Nephron progenitor cell (in vitro differentiated cells): Measurements from ENCODE around the gene SFTPB.
"Not testable (repeated sequence)": the region's sequence is repeated elsewhere in the genome, so short reads cannot be mapped to it uniquely, and the experiment has no call there.

ENCODE experiments used
- DNase-seq: peaks from one replicate; pipeline ENCODE4 v3.0.0; 2021
- H3K27ac Mint-ChIP-seq: 2 replicates; pipeline ENCODE4 v1.8.0; 2021; ENCODE audit warnings: mild to moderate bottlenecking, moderate library complexity, mixed read lengths
- H3K27me3 Mint-ChIP-seq: 2 replicates; pipeline ENCODE4 v1.8.0; 2021; ENCODE audit warnings: mild to moderate bottlenecking, low read depth, mixed read lengths; ENCODE audit not compliant: poor library complexity
- H3K36me3 Mint-ChIP-seq: 2 replicates; pipeline ENCODE4 v1.8.0; 2021; ENCODE audit warnings: low read depth, mixed read lengths
- H3K4me1 Mint-ChIP-seq: 2 replicates; pipeline ENCODE4 v1.8.0; 2021; ENCODE audit warnings: mixed read lengths
- H3K4me3 Mint-ChIP-seq: 2 replicates; pipeline ENCODE4 v1.8.0; 2021; ENCODE audit warnings: mild to moderate bottlenecking, moderate library complexity, mixed read lengths
- H3K9me3 Mint-ChIP-seq: 2 replicates; pipeline ENCODE4 v1.8.0; 2021; ENCODE audit warnings: mild to moderate bottlenecking, moderate library complexity, mixed read lengths
- CTCF ChIP-seq: fragments of 200-600 bp; sonication (generic); IDR thresholded peaks from 2 replicates; pipeline ENCODE4 v1.5.0; 2021; ENCODE audit warnings: antibody characterized with exemption

Gene SFTPB

GRCh38 chr2:85631316-85631715 is 36.7 kb downstream of the SFTPB start:
- H3K27ac Mint-ChIP-seq: no peak overlapping the region
- H3K4me3 Mint-ChIP-seq: no peak overlapping the region
- peaks cover 75% of the 10 kb centered on the region for H3K36me3 Mint-ChIP-seq
- H3K4me1 Mint-ChIP-seq: no peaks in the 10 kb centered on the region
- H3K27me3 Mint-ChIP-seq: no peaks in the 10 kb centered on the region
- DNase-seq: no peak
- TF ChIP-seq CTCF: no peak
- no peaks in the 10 kb centered on the region for H3K9me3 Mint-ChIP-seq

- Mint-ChIP-seq H3K4me3 (no peak overlapping the region), H3K27ac (no peak overlapping the region), H3K36me3 (peaks cover 79% of the 10 kb centered on the region), H3K9me3 (no peaks in the 10 kb centered on the region), H3K4me1 (no peaks in the 10 kb centered on the region), H3K27me3 (no peaks in the 10 kb centered on the region)
- TF ChIP-seq CTCF: no peak
- DNase-seq: no peak
Measured at GRCh38 chr2:85628658-85629057, 39.3 kb downstream of the SFTPB start.

- no peak for TF ChIP-seq CTCF
- H3K4me3 Mint-ChIP-seq: no peak overlapping the region
Measured at GRCh38 chr2:85623991-85624390, 44.0 kb downstream of the SFTPB start.

GRCh38 chr2:85621338-85621737 is 46.7 kb downstream of the SFTPB start:
- Mint-ChIP-seq H3K4me3 (no peak overlapping the region), H3K27me3 (no peaks in the 10 kb centered on the region), H3K36me3 (peaks cover 47% of the 10 kb centered on the region), H3K4me1 (peaks cover 8% of the 10 kb centered on the region), H3K9me3 (no peaks in the 10 kb centered on the region), H3K27ac (no peak overlapping the region)
- no peak for TF ChIP-seq CTCF
- no peak for DNase-seq

More at GRCh38 chr2:85623991-85624390, 44.0 kb downstream of the SFTPB start:
- no peaks in the 10 kb centered on the region for H3K9me3 Mint-ChIP-seq
- no peaks in the 10 kb centered on the region for H3K4me1 Mint-ChIP-seq
- peaks cover 61% of the 10 kb centered on the region for H3K36me3 Mint-ChIP-seq
- H3K27ac Mint-ChIP-seq: no peak overlapping the region
- H3K27me3 Mint-ChIP-seq: no peaks in the 10 kb centered on the region
- DNase-seq: no peak

- Mint-ChIP-seq H3K27ac (no peak overlapping the region), H3K4me1 (peaks cover 8% of the 10 kb centered on the region), H3K9me3 (no peaks in the 10 kb centered on the region), H3K36me3 (peaks cover 32% of the 10 kb centered on the region), H3K27me3 (no peaks in the 10 kb centered on the region), H3K4me3 (no peak overlapping the region)
- TF ChIP-seq CTCF: no peak
- no peak for DNase-seq
Measured at GRCh38 chr2:85619617-85620016, 48.4 kb downstream of the SFTPB start.

- H3K27ac Mint-ChIP-seq, H3K27me3 Mint-ChIP-seq, DNase-seq, H3K4me1 Mint-ChIP-seq, H3K9me3 Mint-ChIP-seq: not testable (repeated sequence)
- Mint-ChIP-seq H3K4me3 (peak overlapping the region; percentile 93), H3K36me3 (peaks cover 15% of the 10 kb centered on the region)
Measured at GRCh38 chr2:85617723-85618122, 50.3 kb downstream of the SFTPB start.
